ENCODE data around the gene NRIP2. TPM values are rescaled to one million over a fixed set of nuclear protein-coding genes. Genes with fewer than 3 reads are reported as not detected.
A peak's percentile ranks its signal among the peaks of the same experiment; 100 is the strongest.

NRIP2 gene
- total RNA-seq, 1 donor: not detected

DNA sequence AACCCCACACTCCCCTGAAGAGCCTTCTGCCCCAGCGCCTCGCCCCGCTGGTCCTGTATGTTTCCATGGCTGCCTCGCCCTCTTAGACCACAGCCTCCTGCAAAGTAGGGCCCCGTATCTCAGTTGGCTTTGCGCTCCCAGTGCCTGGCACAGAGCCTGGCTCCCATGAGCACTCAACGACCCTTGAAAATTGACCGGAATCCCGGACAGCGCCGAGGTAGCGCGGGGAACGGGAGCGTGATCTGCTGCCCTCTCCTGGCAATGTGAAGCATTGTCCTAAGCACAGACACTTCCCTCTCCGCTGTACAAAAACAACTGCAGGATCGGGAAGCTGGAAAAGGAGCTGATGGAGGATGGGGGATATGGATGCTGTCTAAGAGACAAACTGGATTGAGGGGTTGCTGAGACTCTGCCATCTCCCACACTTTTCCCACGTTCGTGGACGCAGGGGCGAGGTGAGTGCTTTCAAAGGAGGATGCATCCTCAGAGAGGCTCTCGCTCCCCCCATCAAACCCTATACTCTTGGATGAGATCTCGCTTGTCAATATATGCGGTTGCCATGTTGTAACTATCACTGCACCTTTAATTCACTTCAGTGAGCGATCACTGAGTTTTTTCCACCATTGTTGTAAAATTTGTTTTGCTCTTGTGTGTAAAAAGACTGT, 50.8 kb downstream of the NRIP2 start:
- TF ChIP-seq, protein P1, sequence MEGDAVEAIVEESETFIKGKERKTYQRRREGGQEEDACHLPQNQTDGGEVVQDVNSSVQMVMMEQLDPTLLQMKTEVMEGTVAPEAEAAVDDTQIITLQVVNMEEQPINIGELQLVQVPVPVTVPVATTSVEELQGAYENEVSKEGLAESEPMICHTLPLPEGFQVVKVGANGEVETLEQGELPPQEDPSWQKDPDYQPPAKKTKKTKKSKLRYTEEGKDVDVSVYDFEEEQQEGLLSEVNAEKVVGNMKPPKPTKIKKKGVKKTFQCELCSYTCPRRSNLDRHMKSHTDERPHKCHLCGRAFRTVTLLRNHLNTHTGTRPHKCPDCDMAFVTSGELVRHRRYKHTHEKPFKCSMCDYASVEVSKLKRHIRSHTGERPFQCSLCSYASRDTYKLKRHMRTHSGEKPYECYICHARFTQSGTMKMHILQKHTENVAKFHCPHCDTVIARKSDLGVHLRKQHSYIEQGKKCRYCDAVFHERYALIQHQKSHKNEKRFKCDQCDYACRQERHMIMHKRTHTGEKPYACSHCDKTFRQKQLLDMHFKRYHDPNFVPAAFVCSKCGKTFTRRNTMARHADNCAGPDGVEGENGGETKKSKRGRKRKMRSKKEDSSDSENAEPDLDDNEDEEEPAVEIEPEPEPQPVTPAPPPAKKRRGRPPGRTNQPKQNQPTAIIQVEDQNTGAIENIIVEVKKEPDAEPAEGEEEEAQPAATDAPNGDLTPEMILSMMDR (IDR thresholded peaks at IDR 0.05; ENCODE audit: extremely low read depth, low read depth, low read length): peak; percentile 92
- Histone ChIP-seq H3K79me2 (ENCODE audit: insufficient read depth, low read length) (no peaks in the 10 kb centered on the region), H3K4me1 (ENCODE audit: insufficient read depth, low read length) (peaks cover 3% of the 10 kb centered on the region), H4K20me1 (ENCODE audit: insufficient read depth, low read length) (no peaks in the 10 kb centered on the region), H3K27me3 (ENCODE audit: insufficient read depth, low read length) (peaks cover 43% of the 10 kb centered on the region), H3K27ac (ENCODE audit: low read depth, low read length) (no peak overlapping the region), H3K4me3 (ENCODE audit: insufficient read depth, low read length) (peak overlapping the region; percentile 48), H3K9me3 (ENCODE audit: low read depth, low read length) (no peaks in the 10 kb centered on the region), H3K36me3 (ENCODE audit: insufficient read depth, low read length) (no peaks in the 10 kb centered on the region), H3K4me2 (ENCODE audit: insufficient read depth, low read length) (peak overlapping the region; percentile 79), H2AFZ (ENCODE audit: low read length) (peak overlapping the region; percentile 53)
- DNase-seq (ENCODE audit: insufficient read length, low spot score, missing footprints): peak; percentile 93

DNA sequence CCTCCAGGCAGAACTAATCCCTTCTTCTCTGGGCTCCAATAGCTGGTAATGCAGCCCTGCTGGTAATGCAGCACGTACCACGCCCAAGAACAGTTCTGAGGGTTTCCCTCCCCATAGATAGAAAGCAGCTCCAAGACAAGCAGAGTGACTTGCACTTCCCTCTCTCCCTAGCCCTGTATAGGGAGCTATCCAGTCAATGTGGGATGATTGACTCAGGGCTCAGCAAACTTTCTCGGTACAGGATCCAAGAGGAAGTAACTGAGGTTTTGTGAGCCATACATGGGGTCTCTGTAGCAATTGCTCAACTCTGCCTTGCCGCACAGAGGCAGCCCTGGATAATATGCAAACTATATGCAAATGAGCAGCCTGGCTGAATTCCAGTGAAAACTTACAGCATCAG, 55.6 kb downstream of the NRIP2 start:
- Histone ChIP-seq H3K79me2 (ENCODE audit: insufficient read depth, low read length) (no peaks in the 10 kb centered on the region), H3K27me3 (ENCODE audit: insufficient read depth, low read length) (peaks cover 61% of the 10 kb centered on the region), H4K20me1 (ENCODE audit: insufficient read depth, low read length) (no peaks in the 10 kb centered on the region), H3K27ac (ENCODE audit: low read depth, low read length) (no peak overlapping the region), H3K9me3 (ENCODE audit: low read depth, low read length) (no peaks in the 10 kb centered on the region), H2AFZ (ENCODE audit: low read length) (no peak overlapping the region), H3K4me1 (ENCODE audit: insufficient read depth, low read length) (peaks cover 3% of the 10 kb centered on the region), H3K36me3 (ENCODE audit: insufficient read depth, low read length) (no peaks in the 10 kb centered on the region), H3K4me2 (ENCODE audit: insufficient read depth, low read length) (no peak overlapping the region), H3K4me3 (ENCODE audit: insufficient read depth, low read length) (no peak overlapping the region)
- DNase-seq (ENCODE audit: insufficient read length, low spot score, missing footprints): no peak
- TF ChIP-seq, protein P1 (IDR thresholded peaks at IDR 0.05; ENCODE audit: extremely low read depth, low read depth, low read length): no peak

DNA sequence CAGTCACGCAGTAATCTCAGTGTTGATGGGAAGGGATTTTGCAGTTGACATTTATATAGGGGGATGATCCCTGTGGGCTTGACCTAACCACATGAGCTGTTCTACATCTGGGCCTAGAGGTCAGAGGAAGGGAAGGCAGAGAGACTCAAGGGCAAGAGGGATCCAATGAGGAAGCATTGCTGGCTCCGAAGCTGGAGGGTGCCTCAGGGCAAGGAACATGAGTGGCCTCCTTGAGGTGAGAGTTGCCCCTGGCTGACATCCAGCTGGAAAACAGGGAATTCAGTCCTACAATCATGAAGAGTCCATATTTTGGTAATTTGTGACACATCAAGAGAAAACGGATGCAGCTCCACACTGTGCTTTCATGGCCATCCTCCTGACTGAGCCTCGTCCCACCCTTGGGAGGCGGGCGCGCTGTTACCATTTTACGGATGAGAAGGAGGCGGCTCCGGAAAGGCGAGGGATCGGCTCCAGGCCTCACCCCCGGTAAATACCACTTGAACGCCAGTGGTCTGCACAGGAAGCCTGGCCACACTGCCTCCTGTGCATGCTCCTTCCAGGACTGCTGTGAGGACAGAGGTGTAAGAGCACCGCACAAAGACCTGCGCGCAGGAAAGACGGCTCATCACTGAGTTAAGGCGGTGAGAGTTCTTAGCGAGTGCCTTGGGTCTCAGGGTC, 58.6 kb downstream of the NRIP2 start:
- Histone ChIP-seq H3K4me3 (ENCODE audit: insufficient read depth, low read length) (no peak overlapping the region), H3K9me3 (ENCODE audit: low read depth, low read length) (no peaks in the 10 kb centered on the region), H2AFZ (ENCODE audit: low read length) (no peak overlapping the region), H3K36me3 (ENCODE audit: insufficient read depth, low read length) (no peaks in the 10 kb centered on the region), H4K20me1 (ENCODE audit: insufficient read depth, low read length) (no peaks in the 10 kb centered on the region), H3K4me2 (ENCODE audit: insufficient read depth, low read length) (no peak overlapping the region), H3K27ac (ENCODE audit: low read depth, low read length) (no peak overlapping the region), H3K79me2 (ENCODE audit: insufficient read depth, low read length) (no peaks in the 10 kb centered on the region), H3K4me1 (ENCODE audit: insufficient read depth, low read length) (no peaks in the 10 kb centered on the region), H3K27me3 (ENCODE audit: insufficient read depth, low read length) (peaks cover 54% of the 10 kb centered on the region)
- TF ChIP-seq, protein P1 (IDR thresholded peaks at IDR 0.05; ENCODE audit: extremely low read depth, low read depth, low read length): no peak
- no peak for DNase-seq (ENCODE audit: insufficient read length, low spot score, missing footprints)

DNA sequence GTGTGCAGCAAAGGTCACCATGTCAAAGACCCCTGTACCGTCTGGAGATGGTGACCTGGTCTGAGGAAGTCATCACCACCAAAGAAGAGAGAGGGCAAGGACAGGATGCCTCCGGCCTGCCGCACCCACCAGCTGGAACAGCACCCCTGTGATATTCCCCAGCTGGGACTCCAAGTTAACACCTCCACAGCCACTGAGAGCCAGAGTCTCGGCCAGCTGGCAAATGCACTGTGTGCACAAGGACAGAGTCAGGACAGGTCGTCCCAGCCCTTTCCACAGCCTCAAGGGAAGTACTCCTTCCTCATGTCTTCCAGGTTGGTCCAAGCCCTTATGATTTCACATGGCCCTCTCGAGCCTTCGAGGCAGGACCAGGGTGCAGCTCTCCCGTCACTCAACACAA, 59.4 kb downstream of the NRIP2 start:
- no peak overlapping the region for H3K4me3 ChIP-seq (ENCODE audit: insufficient read depth, low read length)
- no peaks in the 10 kb centered on the region for H3K9me3 ChIP-seq (ENCODE audit: low read depth, low read length)
- no peaks in the 10 kb centered on the region for H3K36me3 ChIP-seq (ENCODE audit: insufficient read depth, low read length)
- peaks cover 52% of the 10 kb centered on the region for H3K27me3 ChIP-seq (ENCODE audit: insufficient read depth, low read length)
- no peak for DNase-seq (ENCODE audit: insufficient read length, low spot score, missing footprints)
- no peak overlapping the region for H3K4me2 ChIP-seq (ENCODE audit: insufficient read depth, low read length)
- H2AFZ ChIP-seq (ENCODE audit: low read length): no peak overlapping the region
- H4K20me1 ChIP-seq (ENCODE audit: insufficient read depth, low read length): no peaks in the 10 kb centered on the region
- TF ChIP-seq, protein P1 (IDR thresholded peaks at IDR 0.05; ENCODE audit: extremely low read depth, low read depth, low read length): no peak
- H3K79me2 ChIP-seq (ENCODE audit: insufficient read depth, low read length): no peaks in the 10 kb centered on the region
- no peaks in the 10 kb centered on the region for H3K4me1 ChIP-seq (ENCODE audit: insufficient read depth, low read length)
- H3K27ac ChIP-seq (ENCODE audit: low read depth, low read length): no peak overlapping the region

Measured in osteoblast (primary cell).